Esophagus squamous epithelium (tissue), 5 donors: ENCODE data around the gene NPRL2. TPM values are rescaled to one million over a fixed set of nuclear protein-coding genes. Genes with fewer than 3 reads are reported as not detected.

Source experiments
- DNase-seq: peaks from one replicate; lab custom pipeline; 2025; lab: John Stamatoyannopoulos, UW
- H3K27ac ChIP-seq, 4 donors: fragments of 200-600 bp; sonication (generic); one replicate each; pipeline ENCODE4 v1.5.1; 2016 to 2019; ENCODE audit warnings: mild to moderate bottlenecking in 1 of 4
- H3K27me3 ChIP-seq, 4 donors: fragments of 200-600 bp; sonication (generic); 1 replicate in 3 of 4; 2 replicates in 1 of 4; pipeline versions ENCODE4 v1.5.1 to v1.6.0; 2017 to 2021; ENCODE audit warnings: antibody characterized with exemption in 1 of 4
- H3K36me3 ChIP-seq, 3 donors: fragments of 200-600 bp; sonication (generic); one replicate each; pipeline ENCODE4 v1.5.1; 2016 to 2019
- H3K4me1 ChIP-seq, 3 donors: fragments of 200-600 bp; sonication (generic); one replicate each; pipeline ENCODE4 v1.5.1; 2017 to 2019
- H3K4me3 ChIP-seq, 4 donors: fragments of 200-600 bp; sonication (generic); 1 replicate in 3 of 4; 2 replicates in 1 of 4; pipeline ENCODE4 v1.5.1; 2016 to 2019; ENCODE audit warnings: mild to moderate bottlenecking in 2 of 4, moderate library complexity in 1 of 4
- H3K9me3 ChIP-seq, 3 donors: fragments of 200-600 bp; sonication (generic); one replicate each; pipeline ENCODE4 v1.5.1; 2016 to 2019
- POLR2A ChIP-seq, 4 donors: fragments of 450-650 bp; IDR thresholded peaks; one replicate each; pipeline ENCODE4 v1.6.1; 2017; ENCODE audit warnings: antibody characterized with exemption in 4 of 4, mild to moderate bottlenecking in 4 of 4, moderate library complexity in 3 of 4
- WGBS, 2 donors: methylation state at CpG; one replicate each; pipeline ENCODE4 v1.1.5; 2018; 5-methylcytosine and 5-hydroxymethylcytosine counted together
- intact Hi-C: fragments of 100-400 bp; cut with DNase I; formaldehyde crosslinking; loops from one replicate; pipeline ENCODE4 v1.15.0; 2022
- total RNA-seq, 4 donors: library from RNA; depleted of rRNA; stranded (reverse); fragments of >200 nt; gene quantifications; one replicate each; pipeline ENCODE4 v1.1.0, GENCODE V29; 2016
- TF ChIP-seq, protein P1 (sequence below), 6 experiments: fragments of 450-650 bp in 4 of 6; fragments of 200-600 bp in 2 of 6; sonication (generic) in 2 of 6; IDR thresholded peaks; one replicate each; pipeline ENCODE4 v1.5.1; 2016 to 2019; ENCODE audit warnings: antibody characterized with exemption in 6 of 6, mild to moderate bottlenecking in 4 of 6, moderate library complexity in 4 of 6
- donor health status: DM: yes; HTN: yes; CAD: no.

NPRL2 gene
- total RNA-seq, 4 donors from 2014 or later: 10.4 to 21.2 (median 16.1) TPM

DNA sequence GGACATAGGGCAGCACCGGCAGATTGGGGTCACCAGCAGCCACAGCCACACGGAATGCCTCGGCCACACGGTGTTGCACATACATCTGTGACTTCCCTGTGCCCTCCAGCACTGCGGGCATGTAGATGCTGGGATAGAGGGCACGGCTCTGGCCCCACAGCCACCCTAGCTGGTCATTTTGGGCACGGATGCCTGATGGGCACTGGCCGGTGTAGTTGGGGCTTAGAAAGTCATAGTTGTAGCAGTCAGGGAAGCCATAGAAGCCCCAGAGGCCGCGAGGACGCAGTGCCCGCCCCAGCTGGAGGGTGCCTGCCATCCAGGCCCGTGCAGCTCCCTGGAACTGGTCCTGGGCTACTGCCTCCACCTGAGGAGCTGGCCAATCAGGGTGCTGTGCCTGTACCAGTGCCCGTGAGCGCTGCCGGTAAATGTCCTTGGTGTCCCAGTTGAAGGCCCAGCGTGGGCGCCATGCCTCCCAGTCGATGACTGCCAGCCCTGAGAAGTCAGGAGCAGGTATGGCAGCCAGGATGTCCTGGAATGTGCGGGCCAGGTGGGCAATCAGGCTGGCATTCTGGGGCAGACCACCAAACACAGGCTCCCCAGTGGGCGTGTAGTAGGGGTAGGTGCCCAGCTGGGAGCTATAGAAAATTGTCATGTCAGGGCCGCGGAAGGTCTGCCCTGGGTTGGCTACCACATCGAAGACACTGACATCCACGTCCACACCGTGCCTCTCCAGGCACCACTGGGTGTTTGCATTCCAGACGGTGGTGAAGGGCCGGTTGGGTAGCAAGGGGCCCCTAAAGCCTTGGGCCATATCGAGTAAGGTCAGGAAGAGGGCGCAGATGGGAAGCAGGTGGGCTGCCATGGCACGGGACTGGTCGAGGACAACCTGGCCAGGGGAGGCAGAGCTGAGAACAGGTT lies 48.2 kb downstream of the NPRL2 start:
- peaks cover 34 to 66% (median 38%) of the 10 kb centered on the region in 3 donors for H3K4me1 ChIP-seq
- DNase-seq: no peak
- no peaks in the 10 kb centered on the region for H3K27me3 ChIP-seq
- peaks cover 0 to under 1% (median 0%) of the 10 kb centered on the region in 3 donors for H3K36me3 ChIP-seq
- 71 to 78% methylated on average over 5 to 12 of the region's 32 CpGs for WGBS, 2 donors
- H3K27ac ChIP-seq: peak overlapping the region; percentile 44 to 94 (median 82)
- no peaks in the 10 kb centered on the region for H3K9me3 ChIP-seq
- TF ChIP-seq, protein P1, sequence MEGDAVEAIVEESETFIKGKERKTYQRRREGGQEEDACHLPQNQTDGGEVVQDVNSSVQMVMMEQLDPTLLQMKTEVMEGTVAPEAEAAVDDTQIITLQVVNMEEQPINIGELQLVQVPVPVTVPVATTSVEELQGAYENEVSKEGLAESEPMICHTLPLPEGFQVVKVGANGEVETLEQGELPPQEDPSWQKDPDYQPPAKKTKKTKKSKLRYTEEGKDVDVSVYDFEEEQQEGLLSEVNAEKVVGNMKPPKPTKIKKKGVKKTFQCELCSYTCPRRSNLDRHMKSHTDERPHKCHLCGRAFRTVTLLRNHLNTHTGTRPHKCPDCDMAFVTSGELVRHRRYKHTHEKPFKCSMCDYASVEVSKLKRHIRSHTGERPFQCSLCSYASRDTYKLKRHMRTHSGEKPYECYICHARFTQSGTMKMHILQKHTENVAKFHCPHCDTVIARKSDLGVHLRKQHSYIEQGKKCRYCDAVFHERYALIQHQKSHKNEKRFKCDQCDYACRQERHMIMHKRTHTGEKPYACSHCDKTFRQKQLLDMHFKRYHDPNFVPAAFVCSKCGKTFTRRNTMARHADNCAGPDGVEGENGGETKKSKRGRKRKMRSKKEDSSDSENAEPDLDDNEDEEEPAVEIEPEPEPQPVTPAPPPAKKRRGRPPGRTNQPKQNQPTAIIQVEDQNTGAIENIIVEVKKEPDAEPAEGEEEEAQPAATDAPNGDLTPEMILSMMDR (IDR thresholded peaks at IDR 0.05): no peak
- no peak for TF ChIP-seq POLR2A (IDR thresholded peaks at IDR 0.05)
- intact Hi-C loops: no loop called here
- peak overlapping the region in 2 of 4 donors; percentile 19 to 53 for H3K4me3 ChIP-seq

DNA sequence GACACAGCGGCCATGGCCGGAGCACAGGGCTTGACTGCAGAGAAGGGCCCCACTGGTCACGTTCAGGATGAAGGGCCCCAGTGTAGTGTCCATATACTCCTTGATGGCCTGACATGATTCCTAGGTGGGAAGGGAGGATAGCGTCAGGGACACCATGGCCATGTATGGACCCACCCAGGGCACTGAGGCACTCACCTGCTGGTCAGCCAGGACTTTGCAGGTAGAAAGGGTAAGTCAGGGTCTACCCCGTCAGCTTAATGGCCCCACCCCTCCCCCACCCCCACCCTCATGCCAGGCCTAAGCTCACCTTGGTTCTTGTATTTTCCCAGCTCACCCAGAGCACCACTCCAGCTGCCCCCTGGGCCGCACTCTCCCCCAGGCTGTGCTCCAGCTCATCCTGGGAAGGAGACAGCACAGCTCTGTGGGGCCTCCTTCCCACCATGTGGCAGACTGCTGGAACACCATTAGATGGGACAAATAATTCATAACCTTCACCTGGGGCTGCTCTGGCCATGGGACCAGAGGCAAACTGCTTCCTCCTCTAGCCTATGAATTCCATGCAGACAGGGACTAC lies 49.8 kb downstream of the NPRL2 start:
- intact Hi-C loops: no loop called here
- H3K4me3 ChIP-seq: peak overlapping the region in 2 of 4 donors; percentile 68 to 72
- H3K4me1 ChIP-seq: peaks cover 34 to 66% (median 38%) of the 10 kb centered on the region in 3 donors

GRCh38 chr3:50299929-50300680 lies 50.5 kb downstream of the NPRL2 start:
- Histone ChIP-seq H3K4me1 (peaks cover 34 to 66% (median 38%) of the 10 kb centered on the region in 3 donors), H3K36me3 (peaks cover 0 to 13% (median 0%) of the 10 kb centered on the region in 3 donors), H3K9me3 (no peaks in the 10 kb centered on the region), H3K27ac (peak overlapping the region; percentile 89 to 94 (median 91)), H3K27me3 (no peaks in the 10 kb centered on the region), H3K4me3 (peak overlapping the region; percentile 20 to 72 (median 60))
- intact Hi-C loops: no loop called here
- WGBS, 2 donors: 34 to 51% methylated on average over 8 to 11 of the region's 12 CpGs
- TF ChIP-seq, protein P1 (IDR thresholded peaks at IDR 0.05): no peak
- TF ChIP-seq POLR2A (IDR thresholded peaks at IDR 0.05): peak in 1 of 4 donors; percentile 5
- DNase-seq: no peak

More for the DNA sequence above, 49.8 kb downstream of the NPRL2 start:
- TF ChIP-seq POLR2A (IDR thresholded peaks at IDR 0.05): no peak
- TF ChIP-seq, protein P1 (IDR thresholded peaks at IDR 0.05): no peak
- H3K36me3 ChIP-seq: peaks cover 0 to 13% (median 0%) of the 10 kb centered on the region in 3 donors
- 84 to 100% methylated on average over 4 to 5 of the region's 6 CpGs for WGBS, 2 donors
- H3K9me3 ChIP-seq: no peaks in the 10 kb centered on the region
- no peaks in the 10 kb centered on the region for H3K27me3 ChIP-seq
- H3K27ac ChIP-seq: peak overlapping the region; percentile 89 to 94 (median 91)
- DNase-seq: no peak

GRCh38 chr3:50299638-50299928 lies 51.0 kb downstream of the NPRL2 start:
- Histone ChIP-seq H3K9me3 (no peaks in the 10 kb centered on the region), H3K4me1 (peaks cover 34 to 63% (median 38%) of the 10 kb centered on the region in 3 donors), H3K4me3 (peak overlapping the region; percentile 20 to 72 (median 60)), H3K27ac (peak overlapping the region; percentile 89 to 94 (median 91)), H3K27me3 (no peaks in the 10 kb centered on the region), H3K36me3 (peaks cover 0 to 13% (median 0%) of the 10 kb centered on the region in 3 donors)
- intact Hi-C loops: no loop called here
- DNase-seq: no peak
- TF ChIP-seq, protein P1 (IDR thresholded peaks at IDR 0.05): no peak
- TF ChIP-seq POLR2A (IDR thresholded peaks at IDR 0.05): no peak
- 0% methylated on average over 3 of the region's 12 CpGs; no CpG with 5 or more reads in 1 of the 2 donors for WGBS, 2 donors
